Measurements from ENCODE around the gene MTG2. TPM values are rescaled to one million over a fixed set of nuclear protein-coding genes. Genes with fewer than 3 reads are reported as not detected.

Gene MTG2
- total and polyA plus RNA-seq, 2 donors from 2014 or later = 36.1 to 45.2 TPM

- intact Hi-C loops (cut with DNase I) = no loop called here
- no peaks in the 10 kb centered on the region for H3K27me3 ChIP-seq (ENCODE audit: control insufficient read depth, insufficient read depth, low read length)
- DNase-seq (no peak), FAIRE-seq (no peak)
- H3K27ac ChIP-seq (ENCODE audit: low read depth in 2 of 2, low read length in 2 of 2) = no peak overlapping the region
- no peaks in the 10 kb centered on the region for H3K9me3 ChIP-seq (ENCODE audit: control insufficient read depth in 2 of 3, insufficient read depth in 1 of 3, low read length in 3 of 3)
- no peaks in the 10 kb centered on the region for H3K4me1 ChIP-seq (ENCODE audit: control insufficient read depth in 2 of 3, insufficient read depth in 2 of 3, low read depth in 1 of 3, low read length in 3 of 3)
- H3K9ac ChIP-seq (ENCODE audit: low read length in 3 of 3) = no peak overlapping the region
- H3K36me3 ChIP-seq (ENCODE audit: control insufficient read depth in 2 of 3, insufficient read depth in 3 of 3, low read length in 3 of 3) = peaks cover 0 to 25% (median 23%) of the 10 kb centered on the region in 3 donors
- no peak for TF ChIP-seq CTCF (IDR thresholded peaks at IDR 0.05; ENCODE audit: borderline replicate concordance, extremely low read depth, insufficient read depth)
- H3K4me3 ChIP-seq (ENCODE audit: low read length in 3 of 3) = no peak overlapping the region
Observed at GRCh38 chr20:62168890-62169435, 13.9 kb upstream of the MTG2 start.

GRCh38 chr20:62170536-62170935, 12.3 kb upstream of the MTG2 start:
- H3K27ac ChIP-seq (ENCODE audit: low read depth in 2 of 2, low read length in 2 of 2) = no peak overlapping the region
- no peak for DNase-seq
- no peaks in the 10 kb centered on the region for H3K27me3 ChIP-seq (ENCODE audit: control insufficient read depth, insufficient read depth, low read length)
- H3K4me1 ChIP-seq (ENCODE audit: control insufficient read depth in 2 of 3, insufficient read depth in 2 of 3, low read depth in 1 of 3, low read length in 3 of 3) = no peaks in the 10 kb centered on the region
- intact Hi-C loops (cut with DNase I) = no loop called here
- FAIRE-seq = no peak
- TF ChIP-seq CTCF (IDR thresholded peaks at IDR 0.05; ENCODE audit: borderline replicate concordance, extremely low read depth, insufficient read depth) = no peak
- no peaks in the 10 kb centered on the region for H3K9me3 ChIP-seq (ENCODE audit: control insufficient read depth in 2 of 3, insufficient read depth in 1 of 3, low read length in 3 of 3)
- H3K9ac ChIP-seq (ENCODE audit: low read length in 3 of 3) = no peak overlapping the region
- H3K4me3 ChIP-seq (ENCODE audit: low read length in 3 of 3) = no peak overlapping the region
- peaks cover 2 to 17% (median 13%) of the 10 kb centered on the region in 3 donors for H3K36me3 ChIP-seq (ENCODE audit: control insufficient read depth in 2 of 3, insufficient read depth in 3 of 3, low read length in 3 of 3)

GRCh38 chr20:62171245-62171644, 11.6 kb upstream of the MTG2 start:
- no peaks in the 10 kb centered on the region for H3K4me1 ChIP-seq (ENCODE audit: control insufficient read depth in 2 of 3, insufficient read depth in 2 of 3, low read depth in 1 of 3, low read length in 3 of 3)
- intact Hi-C loops (cut with DNase I) = no loop called here
- DNase-seq (no peak), FAIRE-seq (no peak)
- H3K36me3 ChIP-seq (ENCODE audit: control insufficient read depth in 2 of 3, insufficient read depth in 3 of 3, low read length in 3 of 3) = peaks cover 3 to 19% (median 12%) of the 10 kb centered on the region in 3 donors
- no peak overlapping the region for H3K4me3 ChIP-seq (ENCODE audit: low read length in 3 of 3)
- no peaks in the 10 kb centered on the region for H3K27me3 ChIP-seq (ENCODE audit: control insufficient read depth, insufficient read depth, low read length)
- H3K9me3 ChIP-seq (ENCODE audit: control insufficient read depth in 2 of 3, insufficient read depth in 1 of 3, low read length in 3 of 3) = no peaks in the 10 kb centered on the region
- no peak overlapping the region for H3K27ac ChIP-seq (ENCODE audit: low read depth in 2 of 2, low read length in 2 of 2)
- no peak for TF ChIP-seq CTCF (IDR thresholded peaks at IDR 0.05; ENCODE audit: borderline replicate concordance, extremely low read depth, insufficient read depth)
- H3K9ac ChIP-seq (ENCODE audit: low read length in 3 of 3) = no peak overlapping the region

GRCh38 chr20:62172666-62173065, 10.2 kb upstream of the MTG2 start:
- Histone ChIP-seq H3K36me3 (ENCODE audit: control insufficient read depth in 2 of 3, insufficient read depth in 3 of 3, low read length in 3 of 3) (peaks cover 3 to 19% (median 10%) of the 10 kb centered on the region in 3 donors), H3K27ac (ENCODE audit: low read depth in 2 of 2, low read length in 2 of 2) (no peak overlapping the region), H3K4me1 (ENCODE audit: control insufficient read depth in 2 of 3, insufficient read depth in 2 of 3, low read depth in 1 of 3, low read length in 3 of 3) (no peaks in the 10 kb centered on the region), H3K4me3 (ENCODE audit: low read length in 3 of 3) (no peak overlapping the region), H3K9me3 (ENCODE audit: control insufficient read depth in 2 of 3, insufficient read depth in 1 of 3, low read length in 3 of 3) (no peaks in the 10 kb centered on the region), H3K27me3 (ENCODE audit: control insufficient read depth, insufficient read depth, low read length) (no peaks in the 10 kb centered on the region), H3K9ac (ENCODE audit: low read length in 3 of 3) (no peak overlapping the region)
- DNase-seq (no peak), FAIRE-seq (no peak)
- intact Hi-C loops (cut with DNase I) = no loop called here
- TF ChIP-seq CTCF (IDR thresholded peaks at IDR 0.05; ENCODE audit: borderline replicate concordance, extremely low read depth, insufficient read depth) = no peak

Data from kidney (tissue), 14 donors.